ENCODE results near the gene KIF11. TPM values are rescaled to one million over a fixed set of nuclear protein-coding genes. Genes with fewer than 3 reads are reported as not detected.

The KIF11 gene
- total RNA-seq, 4 donors from 2014 or later = 0.37 to 2.4 (median 1.3) TPM

DNA sequence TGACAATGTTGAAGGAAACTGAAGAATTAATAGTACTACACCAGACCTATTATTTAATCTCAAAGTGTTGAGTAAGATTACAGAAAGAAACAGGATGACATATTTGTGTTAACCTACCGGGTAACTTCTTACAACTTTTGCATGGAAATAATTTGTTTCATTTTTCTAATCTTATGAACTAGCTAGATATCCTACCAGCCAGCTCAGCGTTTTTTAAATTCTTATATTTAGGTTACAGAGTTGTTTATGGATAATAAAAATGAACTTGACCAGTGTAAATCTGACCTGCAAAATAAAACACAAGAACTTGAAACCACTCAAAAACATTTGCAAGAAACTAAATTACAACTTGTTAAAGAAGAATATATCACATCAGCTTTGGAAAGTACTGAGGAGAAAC, 37.0 kb downstream of the KIF11 start:
- in situ Hi-C loops (cut with MboI; ENCODE audit: low pct_ligation_motif_present in 1 of 4, low pct_unique_long_range_greater_than_20kb in 1 of 4, low sequenced_read_pairs in 3 of 4) = no loop called here

DNA sequence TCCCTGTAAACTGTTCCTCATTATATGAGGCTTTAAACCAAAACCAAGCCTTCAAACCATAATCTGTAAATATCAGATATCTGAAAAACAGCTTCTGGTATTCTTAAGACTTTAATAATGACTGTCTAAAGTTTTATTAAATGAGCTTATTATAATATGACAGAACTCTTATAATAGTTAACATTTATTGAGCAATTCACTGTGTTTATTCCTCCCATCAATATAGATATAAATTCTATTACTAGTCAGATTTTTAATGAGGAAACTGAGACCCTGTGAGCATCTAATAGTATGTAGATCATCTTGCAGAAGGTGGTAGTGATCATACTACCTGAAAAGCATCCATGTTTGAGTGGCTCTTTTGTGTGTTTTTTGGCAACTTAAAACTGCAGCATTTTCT, 45.1 kb downstream of the KIF11 start:
- Histone ChIP-seq H3K9me3 (no peaks in the 10 kb centered on the region), H3K4me1 (no peaks in the 10 kb centered on the region), H3K27me3 (no peaks in the 10 kb centered on the region), H3K36me3 (no peaks in the 10 kb centered on the region), H3K27ac (no peak overlapping the region), H3K4me3 (no peak overlapping the region)
- DNase-seq = no peak
- intact Hi-C loops (cut with DNase I; ENCODE audit: low total_unique reads) = no loop called here
- TF ChIP-seq POLR2AphosphoS5 (IDR thresholded peaks at IDR 0.05) = no peak
- TF ChIP-seq, protein P1, sequence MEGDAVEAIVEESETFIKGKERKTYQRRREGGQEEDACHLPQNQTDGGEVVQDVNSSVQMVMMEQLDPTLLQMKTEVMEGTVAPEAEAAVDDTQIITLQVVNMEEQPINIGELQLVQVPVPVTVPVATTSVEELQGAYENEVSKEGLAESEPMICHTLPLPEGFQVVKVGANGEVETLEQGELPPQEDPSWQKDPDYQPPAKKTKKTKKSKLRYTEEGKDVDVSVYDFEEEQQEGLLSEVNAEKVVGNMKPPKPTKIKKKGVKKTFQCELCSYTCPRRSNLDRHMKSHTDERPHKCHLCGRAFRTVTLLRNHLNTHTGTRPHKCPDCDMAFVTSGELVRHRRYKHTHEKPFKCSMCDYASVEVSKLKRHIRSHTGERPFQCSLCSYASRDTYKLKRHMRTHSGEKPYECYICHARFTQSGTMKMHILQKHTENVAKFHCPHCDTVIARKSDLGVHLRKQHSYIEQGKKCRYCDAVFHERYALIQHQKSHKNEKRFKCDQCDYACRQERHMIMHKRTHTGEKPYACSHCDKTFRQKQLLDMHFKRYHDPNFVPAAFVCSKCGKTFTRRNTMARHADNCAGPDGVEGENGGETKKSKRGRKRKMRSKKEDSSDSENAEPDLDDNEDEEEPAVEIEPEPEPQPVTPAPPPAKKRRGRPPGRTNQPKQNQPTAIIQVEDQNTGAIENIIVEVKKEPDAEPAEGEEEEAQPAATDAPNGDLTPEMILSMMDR (IDR thresholded peaks at IDR 0.05) = no peak
- TF ChIP-seq POLR2A (IDR thresholded peaks at IDR 0.05) = no peak
- no peak for TF ChIP-seq EP300 (IDR thresholded peaks at IDR 0.05; ENCODE audit: low read depth)
- in situ Hi-C loops (cut with MboI; ENCODE audit: low pct_ligation_motif_present in 1 of 4, low pct_unique_long_range_greater_than_20kb in 1 of 4, low sequenced_read_pairs in 3 of 4) = no loop called here

More for the DNA sequence above, 37.0 kb downstream of the KIF11 start:
- no peak overlapping the region for H3K27ac ChIP-seq
- no peaks in the 10 kb centered on the region for H3K27me3 ChIP-seq
- no peak for TF ChIP-seq EP300 (IDR thresholded peaks at IDR 0.05; ENCODE audit: low read depth)
- no peak for TF ChIP-seq POLR2AphosphoS5 (IDR thresholded peaks at IDR 0.05)
- TF ChIP-seq, protein P1 (IDR thresholded peaks at IDR 0.05) = no peak
- TF ChIP-seq POLR2A (IDR thresholded peaks at IDR 0.05) = no peak
- intact Hi-C loops (cut with DNase I; ENCODE audit: low total_unique reads) = no loop called here
- no peaks in the 10 kb centered on the region for H3K4me1 ChIP-seq
- 81 to 93% methylated on average over 2 of the region's 2 CpGs for WGBS, 2 donors (ENCODE audit: low coverage in 1 of 2)
- H3K9me3 ChIP-seq = no peaks in the 10 kb centered on the region
- H3K36me3 ChIP-seq = no peaks in the 10 kb centered on the region
- H3K4me3 ChIP-seq = no peak overlapping the region
- DNase-seq = no peak

GRCh38 chr10:92640107-92640506, 47.2 kb downstream of the KIF11 start:
- intact Hi-C loops (cut with DNase I; ENCODE audit: low total_unique reads) = no loop called here

DNA sequence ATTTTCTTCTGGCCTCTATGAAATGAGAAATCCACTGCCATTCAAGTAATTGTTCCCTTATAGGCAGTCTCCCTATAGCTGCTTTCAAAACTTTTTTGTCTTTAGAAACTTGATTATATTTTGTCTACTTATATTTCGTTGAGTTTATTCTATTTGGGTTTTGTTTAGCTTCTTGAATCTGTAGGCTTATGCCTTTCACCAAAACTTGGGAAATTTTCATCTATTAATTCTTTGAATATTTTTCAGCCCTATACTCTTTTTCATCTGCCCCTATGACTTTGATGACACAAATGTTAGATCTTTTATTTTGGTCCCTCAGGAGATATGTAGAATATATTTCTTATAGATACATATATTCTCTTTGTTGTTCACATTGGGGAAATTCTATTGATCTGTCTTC, 48.6 kb downstream of the KIF11 start:
- no peaks in the 10 kb centered on the region for H3K9me3 ChIP-seq
- 79 to 91% methylated on average over 1 of the region's 1 CpG for WGBS, 2 donors (ENCODE audit: low coverage in 1 of 2)
- no peaks in the 10 kb centered on the region for H3K27me3 ChIP-seq
- in situ Hi-C loops (cut with MboI; ENCODE audit: low pct_ligation_motif_present in 1 of 4, low pct_unique_long_range_greater_than_20kb in 1 of 4, low sequenced_read_pairs in 3 of 4) = no loop called here
- H3K27ac ChIP-seq = no peak overlapping the region
- H3K36me3 ChIP-seq = no peaks in the 10 kb centered on the region
- H3K4me3 ChIP-seq = no peak overlapping the region
- intact Hi-C loops (cut with DNase I; ENCODE audit: low total_unique reads) = no loop called here
- no peak for DNase-seq
- no peak for TF ChIP-seq EP300 (IDR thresholded peaks at IDR 0.05; ENCODE audit: low read depth)
- TF ChIP-seq, protein P1 (IDR thresholded peaks at IDR 0.05) = no peak
- TF ChIP-seq POLR2A (IDR thresholded peaks at IDR 0.05) = no peak
- no peak for TF ChIP-seq POLR2AphosphoS5 (IDR thresholded peaks at IDR 0.05)
- H3K4me1 ChIP-seq = no peaks in the 10 kb centered on the region

More at GRCh38 chr10:92640107-92640506, 47.2 kb downstream of the KIF11 start:
- TF ChIP-seq EP300 (IDR thresholded peaks at IDR 0.05; ENCODE audit: low read depth) (no peak), POLR2A (IDR thresholded peaks at IDR 0.05) (no peak), POLR2AphosphoS5 (IDR thresholded peaks at IDR 0.05) (no peak)
- TF ChIP-seq, protein P1 (IDR thresholded peaks at IDR 0.05) = no peak
- in situ Hi-C loops (cut with MboI; ENCODE audit: low pct_ligation_motif_present in 1 of 4, low pct_unique_long_range_greater_than_20kb in 1 of 4, low sequenced_read_pairs in 3 of 4) = no loop called here
- no peak overlapping the region for H3K4me3 ChIP-seq
- no peak for DNase-seq
- H3K36me3 ChIP-seq = no peaks in the 10 kb centered on the region
- 88 to 93% methylated on average over 1 to 3 of the region's 3 CpGs for WGBS, 2 donors (ENCODE audit: low coverage in 1 of 2)
- no peaks in the 10 kb centered on the region for H3K9me3 ChIP-seq
- no peaks in the 10 kb centered on the region for H3K27me3 ChIP-seq
- no peak overlapping the region for H3K27ac ChIP-seq
- no peaks in the 10 kb centered on the region for H3K4me1 ChIP-seq

Measured in transverse colon (tissue), 4 donors.